Small intestine (tissue), 7 donors: ENCODE data around the gene CTU2. TPM values are rescaled to one million over a fixed set of nuclear protein-coding genes. Genes with fewer than 3 reads are reported as not detected.

ENCODE experiments used
- DNase-seq, 2 donors: peaks; one replicate each; pipeline versions ENCODE4 v3.0.0 to v3.0.0-alpha.2; 2013
- FAIRE-seq: peaks from 2 replicates; lab custom pipeline; 2012; peaks lifted over from hg19 to GRCh38; lab: Jason Lieb, UNC
- H3K27ac ChIP-seq, 3 donors: one replicate each; pipeline ENCODE4 v1.5.1; 2013; ENCODE audit warnings: low read length in 2 of 3, mild to moderate bottlenecking in 2 of 3, control low read depth in 1 of 3, inconsistent platforms in 1 of 3, low read depth in 1 of 3, moderate library complexity in 1 of 3
- H3K27me3 ChIP-seq, 3 donors: one replicate each; pipeline ENCODE4 v1.6.1; 2013; ENCODE audit warnings: low read length in 3 of 3, inconsistent platforms in 1 of 3; ENCODE audit not compliant: control insufficient read depth in 3 of 3, insufficient read depth in 3 of 3
- H3K36me3 ChIP-seq, 3 donors: one replicate each; pipeline ENCODE4 v1.6.1; 2013; ENCODE audit warnings: low read length in 3 of 3, inconsistent platforms in 1 of 3, low read depth in 1 of 3, mild to moderate bottlenecking in 1 of 3, moderate library complexity in 1 of 3; ENCODE audit not compliant: control insufficient read depth in 3 of 3, insufficient read depth in 2 of 3
- H3K4me1 ChIP-seq, 3 donors: one replicate each; pipeline ENCODE4 v1.6.1; 2013; ENCODE audit warnings: low read length in 2 of 3, inconsistent platforms in 1 of 3, low read depth in 1 of 3, mild to moderate bottlenecking in 1 of 3, moderate library complexity in 1 of 3; ENCODE audit not compliant: control insufficient read depth in 3 of 3, insufficient read depth in 2 of 3
- H3K4me3 ChIP-seq, 3 donors: one replicate each; pipeline ENCODE4 v1.5.1; 2013; ENCODE audit warnings: low read length in 3 of 3, control low read depth in 1 of 3, inconsistent platforms in 1 of 3, low read depth in 1 of 3, mild to moderate bottlenecking in 1 of 3, moderate library complexity in 1 of 3
- H3K9me3 ChIP-seq, 2 donors: one replicate each; pipeline ENCODE4 v1.6.1; 2013; ENCODE audit warnings: low read depth in 1 of 2, low read length in 1 of 2; ENCODE audit not compliant: control insufficient read depth in 2 of 2, insufficient read depth in 1 of 2
- WGBS, 3 donors: extraction: QIAGEN DNeasy Blood & Tissue Kit; methylation state at CpG; one replicate each; pipeline ENCODE4 v1.1.7; 2013; 5-methylcytosine and 5-hydroxymethylcytosine counted together
- polyA plus RNA-seq, 4 donors: library from polyadenylated mRNA; stranded (reverse) in 3 of 4; unstranded in 1 of 4; fragments of 200-250 nt in 3 of 4; fragments of 120-200 nt in 1 of 4; gene quantifications; one replicate each; pipeline versions ENCODE4 v1.2.1 to v1.2.3, GENCODE V29; 2013
- donor health status: healthy with polysubstance abuse.
- donor health status: control.
- donor health status: control.
- donor health status: Bipolar disorder and iron deficiency.
- donor health status: healthy.

CTU2 gene
- polyA plus RNA-seq, 4 donors: 7.8 to 15.0 (median 11.2) TPM

DNA sequence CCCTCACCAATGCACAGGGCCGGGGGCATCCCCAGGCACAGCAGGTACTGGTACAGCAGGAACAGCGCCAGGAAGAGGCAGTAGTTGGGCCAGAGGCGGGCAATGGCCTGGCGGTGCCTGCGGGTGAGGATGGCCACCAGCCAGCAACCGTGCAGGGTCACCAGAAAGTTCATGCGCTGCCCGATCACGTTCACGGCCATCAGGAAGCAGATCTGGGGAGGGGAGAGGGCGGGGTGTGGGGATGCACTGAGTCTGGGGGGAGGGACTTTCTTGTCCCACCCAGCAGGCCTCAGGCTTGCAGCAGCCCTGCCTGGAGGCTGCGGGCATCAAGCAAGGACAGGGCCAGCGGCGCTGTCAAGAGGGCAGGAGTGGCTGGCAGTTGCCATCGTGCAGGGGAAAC is 25.4 kb downstream of the CTU2 start:
- Histone ChIP-seq H3K9me3 (no peaks in the 10 kb centered on the region), H3K4me3 (no peak overlapping the region), H3K27me3 (no peaks in the 10 kb centered on the region), H3K4me1 (no peaks in the 10 kb centered on the region), H3K27ac (no peak overlapping the region), H3K36me3 (peaks cover 2 to 80% (median 17%) of the 10 kb centered on the region in 3 donors)
- 70 to 79% (median 77%) methylated on average over 10 to 15 of the region's 15 CpGs for WGBS, 3 donors
- DNase-seq: no peak
- FAIRE-seq: no peak

DNA sequence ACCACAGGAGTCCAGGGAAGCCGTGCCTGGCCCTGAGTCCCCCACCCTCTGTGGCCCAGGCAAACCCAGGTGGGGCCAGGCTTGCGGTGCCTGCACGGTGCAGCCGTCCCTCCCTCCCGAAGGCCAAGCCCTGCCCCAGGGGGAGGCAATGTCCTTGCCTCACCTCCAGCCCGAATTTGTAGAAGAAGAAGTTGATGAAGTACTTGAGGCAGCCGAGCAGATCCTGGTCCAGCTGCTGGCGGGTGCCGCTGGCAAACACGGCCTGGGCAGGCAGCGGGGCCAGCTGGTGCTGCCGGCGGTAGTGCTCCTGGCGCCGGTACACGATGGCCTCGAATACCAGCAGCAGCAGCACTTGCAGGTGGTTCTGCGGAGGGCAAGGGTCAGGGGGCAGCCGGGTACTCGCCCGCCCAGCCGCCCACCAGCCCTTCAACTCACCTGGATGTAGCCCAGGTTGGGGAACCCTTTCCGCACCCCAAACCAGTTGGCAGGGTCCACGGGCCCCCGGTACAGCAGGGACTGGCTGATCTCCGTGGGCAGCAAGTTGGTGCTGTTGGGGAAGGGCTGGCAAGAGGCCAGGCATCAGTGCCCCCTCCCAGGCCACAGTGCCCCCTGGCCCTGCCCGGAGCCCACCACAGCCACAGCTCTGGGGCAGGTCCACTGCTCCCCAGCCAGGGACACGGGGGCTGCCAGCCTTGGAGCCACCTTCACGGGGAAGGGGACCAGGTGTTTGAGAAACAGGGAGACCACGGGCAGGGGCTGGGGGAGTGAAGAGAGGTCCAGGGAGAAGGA is 26.1 kb downstream of the CTU2 start:
- Histone ChIP-seq H3K4me3 (no peak overlapping the region), H3K4me1 (no peaks in the 10 kb centered on the region), H3K9me3 (no peaks in the 10 kb centered on the region), H3K27ac (no peak overlapping the region), H3K36me3 (peaks cover 2 to 80% (median 14%) of the 10 kb centered on the region in 3 donors), H3K27me3 (no peaks in the 10 kb centered on the region)
- no peak for DNase-seq
- 66 to 81% (median 73%) methylated on average over 30 of the region's 30 CpGs for WGBS, 3 donors
- FAIRE-seq: no peak

DNA sequence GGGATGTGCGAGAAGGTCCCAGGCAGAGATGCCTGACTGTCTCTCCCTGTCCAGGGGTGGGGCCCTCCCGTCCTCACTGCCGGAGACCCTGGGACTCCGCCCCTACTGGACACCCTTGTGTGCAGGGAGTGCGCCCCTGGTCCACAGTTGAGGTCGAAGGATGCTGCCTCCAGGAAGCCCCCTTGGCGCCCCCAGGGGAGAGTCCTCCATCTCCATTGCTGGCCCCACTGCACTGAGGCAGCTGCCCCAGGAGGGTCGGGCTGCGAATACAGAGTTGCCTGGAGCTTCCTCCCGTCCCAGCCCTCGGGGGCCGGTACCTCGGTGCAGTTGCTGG is 26.6 kb downstream of the CTU2 start:
- no peak for FAIRE-seq
- H3K36me3 ChIP-seq: peaks cover 2 to 80% (median 14%) of the 10 kb centered on the region in 3 donors

DNA sequence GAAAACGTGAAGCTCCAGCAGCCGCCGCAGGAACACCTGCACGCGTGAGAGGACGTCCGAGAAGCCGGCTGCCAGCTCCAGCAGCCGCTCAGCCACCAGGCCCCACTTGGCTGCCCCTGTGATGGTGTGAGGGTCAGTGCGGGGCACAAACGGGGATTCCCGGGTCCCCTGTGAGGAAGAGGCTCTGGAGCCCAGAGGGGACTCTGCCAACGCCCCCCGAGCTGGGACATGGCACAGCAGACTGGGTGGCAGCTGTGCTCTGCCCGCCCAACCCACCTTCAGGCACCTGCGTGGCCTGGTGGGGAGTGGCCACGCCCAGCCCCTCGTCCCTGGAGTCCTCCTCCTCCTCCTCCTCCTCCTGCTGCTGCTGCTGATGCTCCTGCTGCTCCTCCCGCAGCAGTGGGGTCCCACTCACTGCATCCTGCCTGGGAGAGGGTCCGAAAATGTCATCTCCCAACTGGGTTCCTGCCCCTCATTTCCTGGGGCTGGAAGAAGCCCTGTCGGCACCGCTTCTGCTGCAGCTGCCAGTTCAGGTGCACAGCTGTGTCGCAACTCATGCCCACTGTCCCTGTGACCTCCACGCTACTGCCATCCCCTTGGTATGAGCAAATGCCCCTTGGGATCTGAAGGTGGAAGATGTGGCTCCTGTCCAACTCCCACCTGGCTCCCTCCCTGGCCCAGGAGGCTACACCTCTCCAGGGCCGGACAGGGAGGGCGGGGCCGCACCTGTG is 27.5 kb downstream of the CTU2 start:
- H3K4me3 ChIP-seq: no peak overlapping the region
- no peak for FAIRE-seq
- no peaks in the 10 kb centered on the region for H3K4me1 ChIP-seq
- no peaks in the 10 kb centered on the region for H3K9me3 ChIP-seq
- 77 to 87% (median 80%) methylated on average over 22 to 27 of the region's 27 CpGs for WGBS, 3 donors
- H3K36me3 ChIP-seq: peaks cover 2 to 86% (median 14%) of the 10 kb centered on the region in 3 donors
- H3K27me3 ChIP-seq: no peaks in the 10 kb centered on the region
- no peak overlapping the region for H3K27ac ChIP-seq
- no peak for DNase-seq

More for the DNA sequence above, 26.6 kb downstream of the CTU2 start:
- Histone ChIP-seq H3K9me3 (no peaks in the 10 kb centered on the region), H3K4me3 (no peak overlapping the region), H3K4me1 (no peaks in the 10 kb centered on the region), H3K27me3 (no peaks in the 10 kb centered on the region), H3K27ac (no peak overlapping the region)
- 84 to 93% (median 91%) methylated on average over 13 of the region's 13 CpGs for WGBS, 3 donors
- DNase-seq: no peak

DNA sequence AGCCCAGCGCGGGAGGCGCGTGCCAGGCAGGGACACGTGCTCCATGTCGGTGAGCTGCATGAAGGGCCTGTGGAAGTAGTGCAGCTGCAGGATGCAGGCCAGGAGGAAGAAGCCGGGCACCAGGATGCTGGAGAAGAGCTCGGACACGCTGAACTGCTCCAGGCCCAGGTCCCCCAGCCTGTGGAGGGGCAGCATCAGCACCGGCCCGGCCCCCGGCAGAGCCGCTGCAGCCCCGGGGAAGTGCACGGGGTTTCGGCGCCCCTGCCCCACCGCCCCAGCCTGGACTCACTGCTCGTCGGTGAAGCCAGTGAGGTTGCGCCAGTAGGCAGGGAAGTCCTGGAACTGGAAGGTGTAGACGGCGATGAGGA is 28.0 kb downstream of the CTU2 start:
- Histone ChIP-seq H3K36me3 (peaks cover 2 to 91% (median 14%) of the 10 kb centered on the region in 3 donors), H3K9me3 (no peaks in the 10 kb centered on the region), H3K4me3 (no peak overlapping the region), H3K27ac (no peak overlapping the region), H3K4me1 (no peaks in the 10 kb centered on the region), H3K27me3 (no peaks in the 10 kb centered on the region)
- DNase-seq: no peak
- FAIRE-seq: no peak
- 83 to 91% (median 89%) methylated on average over 23 of the region's 23 CpGs for WGBS, 3 donors

GRCh38 chr16:88735121-88735520 is 28.8 kb downstream of the CTU2 start:
- 92 to 95% (median 94%) methylated on average over 14 to 16 of the region's 16 CpGs for WGBS, 3 donors
- H3K27ac ChIP-seq: no peak overlapping the region
- H3K4me3 ChIP-seq: no peak overlapping the region
- H3K4me1 ChIP-seq: no peaks in the 10 kb centered on the region
- H3K27me3 ChIP-seq: no peaks in the 10 kb centered on the region
- FAIRE-seq (no peak), DNase-seq (no peak)
- no peaks in the 10 kb centered on the region for H3K9me3 ChIP-seq
- peaks cover 2 to 95% (median 16%) of the 10 kb centered on the region in 3 donors for H3K36me3 ChIP-seq

DNA sequence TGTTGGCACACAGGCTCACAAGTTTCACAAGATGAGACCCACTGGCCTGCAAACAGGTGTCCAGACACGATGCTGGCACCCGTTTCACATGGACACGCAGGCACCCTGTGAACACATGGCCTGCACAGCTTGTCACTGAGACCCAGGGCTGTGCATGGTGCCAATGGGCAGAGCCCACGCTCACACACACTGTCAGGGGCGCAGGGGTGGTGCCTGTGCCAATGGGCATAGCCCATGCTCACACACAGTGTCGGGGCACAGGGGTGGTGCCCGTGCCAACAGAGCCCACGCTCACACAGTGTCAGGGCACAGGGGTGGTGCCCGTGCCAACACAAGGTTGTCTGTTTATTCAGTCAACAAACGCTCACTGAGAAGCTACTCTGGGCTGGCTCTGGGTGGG is 29.3 kb downstream of the CTU2 start:
- no peak for FAIRE-seq
- DNase-seq: no peak
- WGBS, 3 donors: 88 to 93% (median 92%) methylated on average over 10 of the region's 10 CpGs
- H3K27me3 ChIP-seq: no peaks in the 10 kb centered on the region
- no peaks in the 10 kb centered on the region for H3K9me3 ChIP-seq
- H3K36me3 ChIP-seq: peaks cover 2 to 97% (median 19%) of the 10 kb centered on the region in 3 donors
- H3K4me1 ChIP-seq: no peaks in the 10 kb centered on the region
- H3K4me3 ChIP-seq: no peak overlapping the region
- no peak overlapping the region for H3K27ac ChIP-seq

- WGBS, 3 donors: 96 to 97% (median 96%) methylated on average over 15 to 21 of the region's 21 CpGs
- Histone ChIP-seq H3K27ac (no peak overlapping the region), H3K4me3 (no peak overlapping the region), H3K9me3 (no peaks in the 10 kb centered on the region), H3K4me1 (no peaks in the 10 kb centered on the region), H3K36me3 (peaks cover 2 to 97% (median 19%) of the 10 kb centered on the region in 3 donors), H3K27me3 (no peaks in the 10 kb centered on the region)
- DNase-seq (no peak), FAIRE-seq (no peak)
Measured at GRCh38 chr16:88736088-88736487, 29.8 kb downstream of the CTU2 start.
